HL-60 (cell line): ENCODE measurements around the gene SLCO2A1.

Experiments used
- DNase-seq, 2 experiments: peaks; one replicate each; pipeline ENCODE4 v3.0.0-alpha.2; 2010 to 2020; ENCODE audit warnings: low read depth in 1 of 2, low spot score in 1 of 2
- H3K27ac ChIP-seq: fragments of 250-450 bp; sonication (Bioruptor Pico); replicated peaks from 2 replicates; pipeline ENCODE4 v1.5.1; 2020; ENCODE audit warnings: mild to moderate bottlenecking, moderate library complexity
- H3K27me3 ChIP-seq: fragments of 250-450 bp; sonication (Bioruptor Pico); 2 replicates; pipeline ENCODE4 v1.5.1; 2021; ENCODE audit warnings: mild to moderate bottlenecking, moderate library complexity; ENCODE audit not compliant: insufficient read depth, poor library complexity, severe bottlenecking
- H3K4me3 ChIP-seq: replicated peaks from 2 replicates; pipeline ENCODE4 v1.5.1; 2011; ENCODE audit warnings: mild to moderate bottlenecking, control low read depth, low read length; ENCODE audit not compliant: insufficient read depth
- GABPA ChIP-seq: IDR thresholded peaks from 2 replicates; pipeline ENCODE4 v1.6.1; 2012; ENCODE audit warnings: low read depth
- POLR2AphosphoS5 ChIP-seq: IDR thresholded peaks from 2 replicates; pipeline ENCODE4 v1.6.1; 2012; ENCODE audit warnings: low read depth
- SPI1 ChIP-seq: IDR thresholded peaks from 2 replicates; pipeline ENCODE4 v1.6.1; 2012; ENCODE audit warnings: low read depth, mild to moderate bottlenecking, borderline replicate concordance
- TF ChIP-seq, protein P1 (sequence below): IDR thresholded peaks from 2 replicates; pipeline ENCODE4 v1.6.1; 2012; ENCODE audit warnings: low read depth; ENCODE audit not compliant: insufficient replicate concordance
- TF ChIP-seq, protein P2 (sequence below): IDR thresholded peaks from one replicate; pipeline ENCODE4 v1.5.1; 2011; ENCODE audit warnings: low read length, control low read depth, inconsistent platforms; ENCODE audit not compliant: insufficient read depth

Gene SLCO2A1

GRCh38 chr3:133884054-133884886 is 145.5 kb downstream of the SLCO2A1 start:
- no peak overlapping the region for H3K4me3 ChIP-seq
- DNase-seq: no peak
- no peaks in the 10 kb centered on the region for H3K27me3 ChIP-seq
- TF ChIP-seq POLR2AphosphoS5: no peak
- TF ChIP-seq, protein P1, sequence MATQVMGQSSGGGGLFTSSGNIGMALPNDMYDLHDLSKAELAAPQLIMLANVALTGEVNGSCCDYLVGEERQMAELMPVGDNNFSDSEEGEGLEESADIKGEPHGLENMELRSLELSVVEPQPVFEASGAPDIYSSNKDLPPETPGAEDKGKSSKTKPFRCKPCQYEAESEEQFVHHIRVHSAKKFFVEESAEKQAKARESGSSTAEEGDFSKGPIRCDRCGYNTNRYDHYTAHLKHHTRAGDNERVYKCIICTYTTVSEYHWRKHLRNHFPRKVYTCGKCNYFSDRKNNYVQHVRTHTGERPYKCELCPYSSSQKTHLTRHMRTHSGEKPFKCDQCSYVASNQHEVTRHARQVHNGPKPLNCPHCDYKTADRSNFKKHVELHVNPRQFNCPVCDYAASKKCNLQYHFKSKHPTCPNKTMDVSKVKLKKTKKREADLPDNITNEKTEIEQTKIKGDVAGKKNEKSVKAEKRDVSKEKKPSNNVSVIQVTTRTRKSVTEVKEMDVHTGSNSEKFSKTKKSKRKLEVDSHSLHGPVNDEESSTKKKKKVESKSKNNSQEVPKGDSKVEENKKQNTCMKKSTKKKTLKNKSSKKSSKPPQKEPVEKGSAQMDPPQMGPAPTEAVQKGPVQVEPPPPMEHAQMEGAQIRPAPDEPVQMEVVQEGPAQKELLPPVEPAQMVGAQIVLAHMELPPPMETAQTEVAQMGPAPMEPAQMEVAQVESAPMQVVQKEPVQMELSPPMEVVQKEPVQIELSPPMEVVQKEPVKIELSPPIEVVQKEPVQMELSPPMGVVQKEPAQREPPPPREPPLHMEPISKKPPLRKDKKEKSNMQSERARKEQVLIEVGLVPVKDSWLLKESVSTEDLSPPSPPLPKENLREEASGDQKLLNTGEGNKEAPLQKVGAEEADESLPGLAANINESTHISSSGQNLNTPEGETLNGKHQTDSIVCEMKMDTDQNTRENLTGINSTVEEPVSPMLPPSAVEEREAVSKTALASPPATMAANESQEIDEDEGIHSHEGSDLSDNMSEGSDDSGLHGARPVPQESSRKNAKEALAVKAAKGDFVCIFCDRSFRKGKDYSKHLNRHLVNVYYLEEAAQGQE: no peak
- no peak for TF ChIP-seq SPI1
- no peak for TF ChIP-seq GABPA
- TF ChIP-seq, protein P2, sequence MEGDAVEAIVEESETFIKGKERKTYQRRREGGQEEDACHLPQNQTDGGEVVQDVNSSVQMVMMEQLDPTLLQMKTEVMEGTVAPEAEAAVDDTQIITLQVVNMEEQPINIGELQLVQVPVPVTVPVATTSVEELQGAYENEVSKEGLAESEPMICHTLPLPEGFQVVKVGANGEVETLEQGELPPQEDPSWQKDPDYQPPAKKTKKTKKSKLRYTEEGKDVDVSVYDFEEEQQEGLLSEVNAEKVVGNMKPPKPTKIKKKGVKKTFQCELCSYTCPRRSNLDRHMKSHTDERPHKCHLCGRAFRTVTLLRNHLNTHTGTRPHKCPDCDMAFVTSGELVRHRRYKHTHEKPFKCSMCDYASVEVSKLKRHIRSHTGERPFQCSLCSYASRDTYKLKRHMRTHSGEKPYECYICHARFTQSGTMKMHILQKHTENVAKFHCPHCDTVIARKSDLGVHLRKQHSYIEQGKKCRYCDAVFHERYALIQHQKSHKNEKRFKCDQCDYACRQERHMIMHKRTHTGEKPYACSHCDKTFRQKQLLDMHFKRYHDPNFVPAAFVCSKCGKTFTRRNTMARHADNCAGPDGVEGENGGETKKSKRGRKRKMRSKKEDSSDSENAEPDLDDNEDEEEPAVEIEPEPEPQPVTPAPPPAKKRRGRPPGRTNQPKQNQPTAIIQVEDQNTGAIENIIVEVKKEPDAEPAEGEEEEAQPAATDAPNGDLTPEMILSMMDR: no peak
- no peak overlapping the region for H3K27ac ChIP-seq

GRCh38 chr3:133883641-133884040 is 146.1 kb downstream of the SLCO2A1 start:
- no peak overlapping the region for H3K4me3 ChIP-seq
- no peaks in the 10 kb centered on the region for H3K27me3 ChIP-seq
- no peak overlapping the region for H3K27ac ChIP-seq
- TF ChIP-seq SPI1 (no peak), POLR2AphosphoS5 (no peak), GABPA (no peak)
- TF ChIP-seq, protein P2: no peak
- TF ChIP-seq, protein P1: no peak
- no peak for DNase-seq

GRCh38 chr3:133882986-133883586 is 146.6 kb downstream of the SLCO2A1 start:
- no peak for DNase-seq
- Histone ChIP-seq H3K27ac (no peak overlapping the region), H3K4me3 (no peak overlapping the region), H3K27me3 (no peaks in the 10 kb centered on the region)
- no peak for TF ChIP-seq GABPA
- TF ChIP-seq SPI1: no peak

GRCh38 chr3:133881939-133882825 is 147.5 kb downstream of the SLCO2A1 start:
- no peak overlapping the region for H3K4me3 ChIP-seq
- H3K27ac ChIP-seq: no peak overlapping the region
- H3K27me3 ChIP-seq: no peaks in the 10 kb centered on the region
- TF ChIP-seq, protein P2: no peak
- TF ChIP-seq SPI1: no peak
- DNase-seq: no peak
